ENCODE data around the gene PHLPP1.

- TF ChIP-seq CTCF (IDR thresholded peaks at IDR 0.05) = no peak
- TF ChIP-seq POLR2A (IDR thresholded peaks at IDR 0.05) = no peak
These were observed 12.9 kb downstream of the PHLPP1 start for GRCh38 chr18:62728254-62728653.

Measured in Peyer's patch (tissue), 4 donors.